HFFc6 (cell line): ENCODE data around the gene FUCA2. TPM values are rescaled to one million over a fixed set of nuclear protein-coding genes. Genes with fewer than 3 reads are reported as not detected.
A peak's percentile ranks its signal among the peaks of the same experiment; 100 is the strongest.

ENCODE experiments used
- DNase-seq: peaks from one replicate; pipeline ENCODE4 v3.0.0-alpha.2; 2018
- H3K27ac Mint-ChIP-seq: 2 replicates; pipeline ENCODE4 v1.8.0; 2020; ENCODE audit warnings: mild to moderate bottlenecking, mixed read lengths
- H3K27me3 Mint-ChIP-seq: 2 replicates; pipeline ENCODE4 v1.8.0; 2021; ENCODE audit warnings: mild to moderate bottlenecking, moderate library complexity, mixed read lengths; ENCODE audit not compliant: insufficient read depth
- H3K36me3 Mint-ChIP-seq: 2 replicates; pipeline ENCODE4 v1.8.0; 2021; ENCODE audit warnings: low read depth, mixed read lengths
- H3K4me1 Mint-ChIP-seq: 2 replicates; pipeline ENCODE4 v1.8.0; 2020; ENCODE audit warnings: low read depth, mixed read lengths
- H3K4me3 Mint-ChIP-seq: 2 replicates; pipeline ENCODE4 v1.8.0; 2020; ENCODE audit warnings: mild to moderate bottlenecking, moderate library complexity, mixed read lengths
- H3K9me3 Mint-ChIP-seq: 2 replicates; pipeline ENCODE4 v1.8.0; 2020; ENCODE audit warnings: mild to moderate bottlenecking, mixed read lengths
- CTCF ChIP-seq: fragments of 200-600 bp; sonication (generic); IDR thresholded peaks from 2 replicates; pipeline ENCODE4 v1.5.0; 2021; ENCODE audit warnings: antibody characterized with exemption, mild to moderate bottlenecking
- total RNA-seq, 6 experiments: library from RNA; stranded (reverse); fragmentation: NEBNext Ultra II Directional; extraction: Animal tissue kit (Norgen Biotek cat#: 25700); gene quantifications; 2 replicates in 1 of 6; 3 replicates in 5 of 6; pipeline ENCODE4 v1.2.3, GENCODE V29; 2021

The FUCA2 gene
- total RNA-seq, 6 experiments from 2014 or later = 86.4 to 126 (median 121) TPM

GRCh38 chr6:143536461-143536865 is 24.9 kb upstream of the FUCA2 start:
- DNase-seq = peak; percentile 18
- Mint-ChIP-seq H3K36me3 (no peaks in the 10 kb centered on the region), H3K4me1 (peaks cover 16% of the 10 kb centered on the region; the same call in 1 of the 2 replicates), H3K9me3 (no peaks in the 10 kb centered on the region), H3K27ac (no peak overlapping the region), H3K4me3 (peak overlapping the region; percentile 66), H3K27me3 (no peaks in the 10 kb centered on the region)
- no peak for TF ChIP-seq CTCF

GRCh38 chr6:143535189-143535614 is 23.7 kb upstream of the FUCA2 start:
- TF ChIP-seq CTCF = no peak
- Mint-ChIP-seq H3K9me3 (no peaks in the 10 kb centered on the region), H3K27ac (no peak overlapping the region), H3K4me3 (no peak overlapping the region), H3K4me1 (peaks cover 16% of the 10 kb centered on the region; the same call in 1 of the 2 replicates), H3K27me3 (peaks cover 4% of the 10 kb centered on the region; the same call in 1 of the 2 replicates), H3K36me3 (no peaks in the 10 kb centered on the region)
- no peak for DNase-seq

GRCh38 chr6:143531720-143532499 is 20.4 kb upstream of the FUCA2 start:
- H3K9me3 Mint-ChIP-seq = no peaks in the 10 kb centered on the region
- H3K27ac Mint-ChIP-seq = no peak overlapping the region
- H3K27me3 Mint-ChIP-seq = peaks cover 5% of the 10 kb centered on the region; the same call in 1 of the 2 replicates
- peaks cover 5% of the 10 kb centered on the region; the same call in 1 of the 2 replicates for H3K4me1 Mint-ChIP-seq
- H3K36me3 Mint-ChIP-seq = no peaks in the 10 kb centered on the region
- no peak for DNase-seq
- TF ChIP-seq CTCF = no peak
- H3K4me3 Mint-ChIP-seq = no peak overlapping the region

- no peak for DNase-seq
- no peak overlapping the region for H3K27ac Mint-ChIP-seq
- H3K9me3 Mint-ChIP-seq = no peaks in the 10 kb centered on the region
- no peaks in the 10 kb centered on the region for H3K4me1 Mint-ChIP-seq
- TF ChIP-seq CTCF = peak; percentile 21; the same call in 1 of the 2 replicates
- H3K4me3 Mint-ChIP-seq = no peak overlapping the region
- peaks cover 7% of the 10 kb centered on the region for H3K27me3 Mint-ChIP-seq
- no peaks in the 10 kb centered on the region for H3K36me3 Mint-ChIP-seq
Measured at GRCh38 chr6:143529095-143529494, 17.6 kb upstream of the FUCA2 start.

- no peak for DNase-seq
- Mint-ChIP-seq H3K4me1 (no peaks in the 10 kb centered on the region), H3K27me3 (peaks cover 7% of the 10 kb centered on the region), H3K4me3 (no peak overlapping the region), H3K36me3 (no peaks in the 10 kb centered on the region), H3K9me3 (no peaks in the 10 kb centered on the region), H3K27ac (no peak overlapping the region)
- TF ChIP-seq CTCF = no peak
Measured at GRCh38 chr6:143528164-143528811, 16.8 kb upstream of the FUCA2 start.
